GM21526 (cell line): ENCODE data around the gene ITPK1.

Experiments used
- ATAC-seq: cut with Tn5 transposase; IDR thresholded peaks from one replicate; pipeline ENCODE4 v1.9.1; 2021; ENCODE audit warnings: moderate library complexity; ENCODE audit not compliant: unreplicated experiment, low FRiP score

Gene ITPK1

GRCh38 chr14:92960706-92961566, 154.8 kb downstream of the ITPK1 start:
- no peak for ATAC-seq

GRCh38 chr14:92959761-92960680, 155.7 kb downstream of the ITPK1 start:
- no peak for ATAC-seq

GRCh38 chr14:92959189-92959531, 156.6 kb downstream of the ITPK1 start:
- ATAC-seq = no peak

- no peak for ATAC-seq
These were observed 157.1 kb downstream of the ITPK1 start for GRCh38 chr14:92958373-92959188.

- ATAC-seq = no peak
These were observed 158.8 kb downstream of the ITPK1 start for GRCh38 chr14:92956961-92957360.

- ATAC-seq = no peak
These were observed 160.3 kb downstream of the ITPK1 start for GRCh38 chr14:92955381-92955780.

- no peak for ATAC-seq
These were observed 160.8 kb downstream of the ITPK1 start for GRCh38 chr14:92954933-92955332.

GRCh38 chr14:92953526-92953925, 162.2 kb downstream of the ITPK1 start:
- ATAC-seq = no peak

- ATAC-seq = no peak
These were observed 163.0 kb downstream of the ITPK1 start for GRCh38 chr14:92952481-92953298.

- ATAC-seq = peak; percentile 73
These were observed 163.7 kb downstream of the ITPK1 start for GRCh38 chr14:92951912-92952471.

- ATAC-seq = no peak
These were observed 164.5 kb downstream of the ITPK1 start for GRCh38 chr14:92951261-92951660.

- ATAC-seq = no peak
These were observed 165.0 kb downstream of the ITPK1 start for GRCh38 chr14:92950773-92951172.

- no peak for ATAC-seq
These were observed 165.6 kb downstream of the ITPK1 start for GRCh38 chr14:92950193-92950540.

- no peak for ATAC-seq
These were observed 166.1 kb downstream of the ITPK1 start for GRCh38 chr14:92949496-92950192.

- ATAC-seq = no peak
These were observed 167.1 kb downstream of the ITPK1 start for GRCh38 chr14:92948647-92949046.

- ATAC-seq = no peak
These were observed 168.7 kb downstream of the ITPK1 start for GRCh38 chr14:92946847-92947545.

- no peak for ATAC-seq
These were observed 169.5 kb downstream of the ITPK1 start for GRCh38 chr14:92945959-92946846.
